Caco-2 (cell line): ENCODE data around the gene AQP5. TPM values are rescaled to one million over a fixed set of nuclear protein-coding genes. Genes with fewer than 3 reads are reported as not detected.

Experiments used
- BruUV-seq: library from RNA; stranded (reverse); fragments of 400-500 nt; replicated peaks from 2 replicates; lab custom pipeline; 2021; lab: Mats Ljungman, UMichigan
- CTCF ChIA-PET: fragments of 300-600 bp; sonication (Branson Sonifier 250); formaldehyde crosslinking; loops from one replicate; lab custom pipeline; 2022; ENCODE audit warnings: antibody characterized with exemption; lab: Charles Lee
- POLR2A ChIA-PET: fragments of 300-600 bp; sonication (Branson Sonifier 250); formaldehyde crosslinking; loops from one replicate; lab custom pipeline; 2022; ENCODE audit warnings: antibody characterized with exemption; lab: Charles Lee
- DNase-seq, 2 experiments: peaks; one replicate each; pipeline versions ENCODE4 v3.0.0 to v3.0.0-alpha.2; 2020 to 2022
- H3K27me3 ChIP-seq: replicated peaks from 2 replicates; pipeline ENCODE4 v1.6.0; 2011; ENCODE audit warnings: low read length; ENCODE audit not compliant: control insufficient read depth, insufficient read depth
- H3K36me3 ChIP-seq: 2 replicates; pipeline ENCODE4 v1.5.1; 2011; ENCODE audit warnings: low read length; ENCODE audit not compliant: control insufficient read depth, insufficient read depth
- H3K4me1 ChIP-seq: fragments of 250-450 bp; sonication (Bioruptor Pico); 2 replicates; pipeline ENCODE4 v1.5.1; 2020; ENCODE audit warnings: mild to moderate bottlenecking
- H3K4me3 ChIP-seq: 2 replicates; pipeline ENCODE4 v1.5.1; 2011; ENCODE audit warnings: low read depth, mild to moderate bottlenecking, control low read depth, low read length
- H3K9me3 ChIP-seq: fragments of 250-450 bp; sonication (Bioruptor Pico); 2 replicates; pipeline ENCODE4 v1.5.1; 2020; ENCODE audit warnings: mild to moderate bottlenecking, moderate library complexity
- H3K27ac Mint-ChIP-seq: one replicate; pipeline ENCODE4 v1.8.0; 2022; ENCODE audit warnings: mixed read lengths; ENCODE audit not compliant: unreplicated experiment
- H3K27me3 Mint-ChIP-seq: one replicate; pipeline ENCODE4 v1.8.0; 2022; ENCODE audit warnings: mixed read lengths; ENCODE audit not compliant: insufficient read depth, unreplicated experiment
- H3K36me3 Mint-ChIP-seq: one replicate; pipeline ENCODE4 v1.8.0; 2022; ENCODE audit warnings: mild to moderate bottlenecking, mixed read lengths; ENCODE audit not compliant: insufficient read depth, unreplicated experiment
- H3K4me1 Mint-ChIP-seq: one replicate; pipeline ENCODE4 v1.8.0; 2022; ENCODE audit warnings: low read depth, mixed read lengths; ENCODE audit not compliant: unreplicated experiment
- H3K4me3 Mint-ChIP-seq: one replicate; pipeline ENCODE4 v1.8.0; 2022; ENCODE audit warnings: mild to moderate bottlenecking, moderate library complexity, mixed read lengths; ENCODE audit not compliant: unreplicated experiment
- H3K9me3 Mint-ChIP-seq: one replicate; pipeline ENCODE4 v1.8.0; 2022; ENCODE audit warnings: mixed read lengths; ENCODE audit not compliant: unreplicated experiment
- intact Hi-C: fragments of 100-400 bp; cut with micrococcal nuclease; formaldehyde crosslinking; loops from one replicate; pipeline ENCODE4 v1.10.0; 2022; ENCODE audit not compliant: unreplicated experiment
- total RNA-seq: library from RNA; stranded (reverse); gene quantifications from 2 replicates; pipeline ENCODE4 v1.2.3, GENCODE V29; 2022
- TF ChIP-seq, protein P1 (sequence below), 2 experiments: fragments of 200-600 bp in 1 of 2; IDR thresholded peaks; 1 replicate in 1 of 2; 2 replicates in 1 of 2; pipeline versions ENCODE4 v1.5.1 to v1.8.0; 2011 to 2022; ENCODE audit warnings: antibody characterized with exemption in 1 of 2, control low read depth in 1 of 2, inconsistent platforms in 1 of 2, low read depth in 1 of 2, low read length in 1 of 2, mild to moderate bottlenecking in 1 of 2, moderate library complexity in 1 of 2; ENCODE audit not compliant: insufficient read depth in 1 of 2, severe bottlenecking in 1 of 2, unreplicated experiment in 1 of 2

Gene AQP5
- total RNA-seq, 1 experiment from 2014 or later = not detected

DNA sequence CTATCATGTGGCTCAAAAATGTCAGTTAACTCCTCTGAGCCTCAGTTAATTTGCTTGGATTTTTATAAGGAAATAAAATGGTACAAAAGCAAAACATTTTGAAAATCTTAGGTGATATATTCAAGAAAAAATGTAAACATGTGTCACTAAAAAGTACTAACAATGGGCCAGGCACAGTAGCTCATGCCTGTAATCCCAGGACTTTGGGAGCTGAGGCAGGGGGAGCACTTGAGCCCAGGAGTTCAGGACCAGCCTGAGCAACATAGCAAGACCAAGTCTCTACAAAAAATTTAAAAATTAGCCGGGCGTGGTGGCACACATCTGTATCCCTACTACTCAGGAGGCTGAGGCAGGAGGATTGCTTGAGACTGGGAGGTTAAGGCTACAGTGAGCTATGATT is 36.8 kb downstream of the AQP5 start:
- intact Hi-C loops = no loop called here
- no peaks in the 10 kb centered on the region for H3K27me3 Mint-ChIP-seq
- no peaks in the 10 kb centered on the region for H3K4me1 Mint-ChIP-seq
- ChIA-PET POLR2A (no interaction called here), CTCF (interaction anchor here (0.6 to 1.0 kb wide), 2 partner anchors 31 to 39 kb away, joined by 3 read pairs; no protein-coding TSS in a partner anchor)
- peaks cover 100% of the 10 kb centered on the region for H3K36me3 Mint-ChIP-seq
- H3K4me3 ChIP-seq = no peak overlapping the region
- H3K27ac Mint-ChIP-seq = no peak overlapping the region
- no peaks in the 10 kb centered on the region for H3K27me3 ChIP-seq
- H3K4me1 ChIP-seq = no peaks in the 10 kb centered on the region
- H3K9me3 ChIP-seq = no peaks in the 10 kb centered on the region
- no peak for DNase-seq
- H3K36me3 ChIP-seq = peaks cover 1% of the 10 kb centered on the region
- no peaks in the 10 kb centered on the region for H3K9me3 Mint-ChIP-seq
- TF ChIP-seq, protein P1, sequence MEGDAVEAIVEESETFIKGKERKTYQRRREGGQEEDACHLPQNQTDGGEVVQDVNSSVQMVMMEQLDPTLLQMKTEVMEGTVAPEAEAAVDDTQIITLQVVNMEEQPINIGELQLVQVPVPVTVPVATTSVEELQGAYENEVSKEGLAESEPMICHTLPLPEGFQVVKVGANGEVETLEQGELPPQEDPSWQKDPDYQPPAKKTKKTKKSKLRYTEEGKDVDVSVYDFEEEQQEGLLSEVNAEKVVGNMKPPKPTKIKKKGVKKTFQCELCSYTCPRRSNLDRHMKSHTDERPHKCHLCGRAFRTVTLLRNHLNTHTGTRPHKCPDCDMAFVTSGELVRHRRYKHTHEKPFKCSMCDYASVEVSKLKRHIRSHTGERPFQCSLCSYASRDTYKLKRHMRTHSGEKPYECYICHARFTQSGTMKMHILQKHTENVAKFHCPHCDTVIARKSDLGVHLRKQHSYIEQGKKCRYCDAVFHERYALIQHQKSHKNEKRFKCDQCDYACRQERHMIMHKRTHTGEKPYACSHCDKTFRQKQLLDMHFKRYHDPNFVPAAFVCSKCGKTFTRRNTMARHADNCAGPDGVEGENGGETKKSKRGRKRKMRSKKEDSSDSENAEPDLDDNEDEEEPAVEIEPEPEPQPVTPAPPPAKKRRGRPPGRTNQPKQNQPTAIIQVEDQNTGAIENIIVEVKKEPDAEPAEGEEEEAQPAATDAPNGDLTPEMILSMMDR (IDR thresholded peaks at IDR 0.05; ENCODE audit: insufficient read depth in 1 of 2, low read depth in 1 of 2, low read length in 1 of 2, severe bottlenecking in 1 of 2, unreplicated experiment in 1 of 2) = no peak
- no peak overlapping the region for H3K4me3 Mint-ChIP-seq
- no TSS peak for BruUV-seq

DNA sequence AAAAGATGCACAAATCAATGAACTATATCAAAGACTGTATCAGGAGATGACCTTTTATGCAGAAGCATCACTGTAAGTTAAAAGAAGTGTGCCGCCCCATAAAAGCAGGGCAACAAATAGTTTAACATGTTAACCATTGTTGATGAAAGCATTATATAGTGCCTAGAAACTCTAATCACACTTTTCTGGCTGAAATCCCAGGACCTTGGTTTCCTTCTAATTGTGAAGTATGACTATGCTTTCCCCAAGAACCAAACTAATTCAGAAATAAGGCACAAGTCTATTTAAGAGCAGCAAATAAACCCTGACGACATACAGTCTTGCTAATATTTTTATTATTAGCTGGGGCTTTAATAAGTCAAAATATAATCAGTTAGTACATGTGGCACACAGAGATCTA is 41.9 kb downstream of the AQP5 start:
- intact Hi-C loops = no loop called here
- 0 out of 2 replicates have a peak, but pooled peaks cover 4% of the 10 kb centered on the region for H3K4me1 ChIP-seq
- ChIA-PET POLR2A (no interaction called here), CTCF (no interaction called here)
- H3K9me3 Mint-ChIP-seq = no peaks in the 10 kb centered on the region
- no peaks in the 10 kb centered on the region for H3K27me3 ChIP-seq
- TF ChIP-seq, protein P1 (IDR thresholded peaks at IDR 0.05; ENCODE audit: insufficient read depth in 1 of 2, low read depth in 1 of 2, low read length in 1 of 2, severe bottlenecking in 1 of 2, unreplicated experiment in 1 of 2) = no peak
- H3K27me3 Mint-ChIP-seq = no peaks in the 10 kb centered on the region
- no peak overlapping the region for H3K4me3 ChIP-seq
- H3K36me3 Mint-ChIP-seq = peaks cover 80% of the 10 kb centered on the region
- no peaks in the 10 kb centered on the region for H3K9me3 ChIP-seq
- no peak overlapping the region for H3K27ac Mint-ChIP-seq
- no peak overlapping the region for H3K4me3 Mint-ChIP-seq
- peaks cover 1% of the 10 kb centered on the region for H3K36me3 ChIP-seq
- no TSS peak for BruUV-seq
- H3K4me1 Mint-ChIP-seq = peaks cover 6% of the 10 kb centered on the region
- no peak for DNase-seq

DNA sequence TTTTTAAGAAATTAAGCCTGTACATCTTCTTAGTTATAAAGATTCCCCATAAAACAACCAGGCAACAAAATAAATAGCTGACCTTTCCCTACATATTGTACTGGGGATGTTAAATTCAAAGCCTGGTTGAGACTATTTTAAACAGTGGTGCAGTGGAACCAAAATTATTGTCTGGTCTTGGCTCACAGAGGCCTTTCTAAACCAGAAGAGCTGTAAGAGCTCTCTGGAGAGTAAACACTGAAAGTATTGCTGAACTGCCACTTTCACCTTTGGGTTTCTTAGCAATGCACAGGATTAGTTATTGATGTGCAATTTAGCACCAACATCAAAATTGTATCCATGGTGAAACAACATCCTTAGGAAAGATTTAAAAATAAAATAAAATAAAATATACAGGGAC is 43.0 kb downstream of the AQP5 start:
- Histone ChIP-seq H3K27me3 (no peaks in the 10 kb centered on the region), H3K4me3 (no peak overlapping the region), H3K36me3 (no peaks in the 10 kb centered on the region; the same call in none of the 2 replicates), H3K9me3 (no peaks in the 10 kb centered on the region), H3K4me1 (0 out of 2 replicates have a peak, but pooled peaks cover 4% of the 10 kb centered on the region)
- H3K36me3 Mint-ChIP-seq = peaks cover 79% of the 10 kb centered on the region
- CTCF ChIA-PET = no interaction called here
- TF ChIP-seq, protein P1 (IDR thresholded peaks at IDR 0.05; ENCODE audit: insufficient read depth in 1 of 2, low read depth in 1 of 2, low read length in 1 of 2, severe bottlenecking in 1 of 2, unreplicated experiment in 1 of 2) = no peak
- H3K4me3 Mint-ChIP-seq = no peak overlapping the region
- no peaks in the 10 kb centered on the region for H3K9me3 Mint-ChIP-seq
- peaks cover 12% of the 10 kb centered on the region for H3K4me1 Mint-ChIP-seq
- no peaks in the 10 kb centered on the region for H3K27me3 Mint-ChIP-seq
- DNase-seq = no peak
- no TSS peak for BruUV-seq
- intact Hi-C loops = no loop called here
- POLR2A ChIA-PET = no interaction called here
- no peak overlapping the region for H3K27ac Mint-ChIP-seq
